NCI-H2107 treated with DMSO at 0.1 percent for 48 hours (cell line): ENCODE measurements around the gene HDAC9.
A peak's percentile ranks its signal among the peaks of the same experiment; 100 is the strongest.

ENCODE experiments used
- DNase-seq: peaks from one replicate; lab custom pipeline; 2025; ENCODE audit not compliant: unreplicated experiment; lab: John Stamatoyannopoulos, UW

Gene HDAC9

GRCh38 chr7:18521945-18522566 is 26.5 kb downstream of the HDAC9 start:
- peak; percentile 85 for DNase-seq

- no peak for DNase-seq
These were observed 28.7 kb downstream of the HDAC9 start for GRCh38 chr7:18524248-18524647.

GRCh38 chr7:18526368-18526878 is 30.9 kb downstream of the HDAC9 start:
- DNase-seq, result no peak

GRCh38 chr7:18529239-18529638 is 33.7 kb downstream of the HDAC9 start:
- DNase-seq, result no peak

GRCh38 chr7:18530224-18531179 is 35.0 kb downstream of the HDAC9 start:
- no peak for DNase-seq

- DNase-seq, result no peak
These were observed 36.0 kb downstream of the HDAC9 start for GRCh38 chr7:18531539-18531938.

- no peak for DNase-seq
These were observed 37.3 kb downstream of the HDAC9 start for GRCh38 chr7:18532813-18533212.

GRCh38 chr7:18534481-18534880 is 38.9 kb downstream of the HDAC9 start:
- DNase-seq, result no peak

GRCh38 chr7:18535810-18536415 is 40.4 kb downstream of the HDAC9 start:
- no peak for DNase-seq

- DNase-seq, result no peak
These were observed 40.9 kb downstream of the HDAC9 start for GRCh38 chr7:18536486-18536885.

GRCh38 chr7:18538554-18539250 is 43.2 kb downstream of the HDAC9 start:
- no peak for DNase-seq

GRCh38 chr7:18540396-18540795 is 44.8 kb downstream of the HDAC9 start:
- no peak for DNase-seq

GRCh38 chr7:18541181-18541870 is 45.8 kb downstream of the HDAC9 start:
- no peak for DNase-seq

- no peak for DNase-seq
These were observed 46.3 kb downstream of the HDAC9 start for GRCh38 chr7:18541871-18542212.

- no peak for DNase-seq
These were observed 51.0 kb downstream of the HDAC9 start for GRCh38 chr7:18546576-18546975.

- DNase-seq, result peak; percentile 56
These were observed 52.1 kb downstream of the HDAC9 start for GRCh38 chr7:18547509-18548187.

GRCh38 chr7:18548534-18548933 is 53.0 kb downstream of the HDAC9 start:
- DNase-seq, result no peak

- no peak for DNase-seq
These were observed 55.0 kb downstream of the HDAC9 start for GRCh38 chr7:18550574-18550973.

- peak; percentile 43 for DNase-seq
These were observed 56.9 kb downstream of the HDAC9 start for GRCh38 chr7:18552316-18552916.
